22Rv1 (cell line): Measurements from ENCODE around the gene HLA-E.
"Not testable (repeated sequence)": the region's sequence is repeated elsewhere in the genome, so short reads cannot be mapped to it uniquely, and the experiment has no call there.

Experiments used
- H3K27ac ChIP-seq: fragments of 450-650 bp; 2 replicates; pipeline ENCODE4 v1.5.1; 2017
- CTCF ChIP-seq: fragments of 450-650 bp; IDR thresholded peaks from 2 replicates; pipeline ENCODE4 v1.5.1; 2017; ENCODE audit warnings: mild to moderate bottlenecking
- ZFX ChIP-seq: fragments of 450-650 bp; IDR thresholded peaks from 2 replicates; pipeline ENCODE4 v1.6.1; 2017; ENCODE audit warnings: antibody characterized with exemption, borderline replicate concordance

The HLA-E gene

GRCh38 chr6:30463242-30463641, 26.1 kb upstream of the HLA-E start:
- no peak for TF ChIP-seq CTCF
- TF ChIP-seq ZFX: no peak
- H3K27ac ChIP-seq: no peak overlapping the region

GRCh38 chr6:30463651-30464618, 25.4 kb upstream of the HLA-E start:
- TF ChIP-seq ZFX (no peak), CTCF (no peak)
- no peak overlapping the region for H3K27ac ChIP-seq

- no peak overlapping the region for H3K27ac ChIP-seq
- TF ChIP-seq ZFX: no peak
- no peak for TF ChIP-seq CTCF
Measured at GRCh38 chr6:30465595-30466306, 23.6 kb upstream of the HLA-E start.

- no peak overlapping the region for H3K27ac ChIP-seq
- no peak for TF ChIP-seq CTCF
- no peak for TF ChIP-seq ZFX
Measured at GRCh38 chr6:30470968-30471367, 18.3 kb upstream of the HLA-E start.

GRCh38 chr6:30475116-30475515, 14.2 kb upstream of the HLA-E start:
- H3K27ac ChIP-seq: not testable (repeated sequence)

- no peak overlapping the region for H3K27ac ChIP-seq
- TF ChIP-seq ZFX (no peak), CTCF (no peak)
Measured at GRCh38 chr6:30480536-30481156, 8.7 kb upstream of the HLA-E start.

- no peak for TF ChIP-seq CTCF
- no peak for TF ChIP-seq ZFX
- no peak overlapping the region for H3K27ac ChIP-seq
Measured at GRCh38 chr6:30481211-30481964, 7.9 kb upstream of the HLA-E start.
